Heart left ventricle (tissue), 16 donors: ENCODE data around the gene TMEM51. TPM values are rescaled to one million over a fixed set of nuclear protein-coding genes. Genes with fewer than 3 reads are reported as not detected.
A peak's percentile ranks its signal among the peaks of the same experiment; 100 is the strongest.

Experiments
- ATAC-seq, 4 donors: fragments of 200-7000 bp; cut with Tn5 transposase; one replicate each; pipeline ENCODE4 v1.9.1; 2020 to 2022; ENCODE audit warnings: moderate library complexity in 4 of 4, mild to moderate bottlenecking in 3 of 4, moderate number of reproducible peaks in 1 of 4
- DNase-seq, 5 donors: peaks; one replicate each; pipeline ENCODE4 v3.0.0-alpha.2; 2020
- H3K27ac ChIP-seq, 12 donors: fragments of 200-600 bp; sonication (generic) in 4 of 12; one replicate each; pipeline versions ENCODE4 v1.5.0 to v1.8.0; 2016 to 2022; ENCODE audit warnings: mild to moderate bottlenecking in 2 of 12
- H3K27me3 ChIP-seq, 9 donors: fragments of 200-600 bp; sonication (generic) in 2 of 9; one replicate each; pipeline versions ENCODE4 v1.5.1 to v1.8.0; 2016 to 2022; ENCODE audit warnings: mild to moderate bottlenecking in 3 of 9
- H3K36me3 ChIP-seq, 9 donors: fragments of 200-600 bp; sonication (generic) in 2 of 9; one replicate each; pipeline versions ENCODE4 v1.5.0 to v1.8.0; 2018 to 2022; ENCODE audit warnings: mild to moderate bottlenecking in 2 of 9
- H3K4me1 ChIP-seq, 12 donors: fragments of 200-600 bp; sonication (generic) in 4 of 12; one replicate each; pipeline versions ENCODE4 v1.5.0 to v1.8.0; 2016 to 2022; ENCODE audit warnings: mild to moderate bottlenecking in 3 of 12
- H3K4me3 ChIP-seq, 12 donors: fragments of 200-600 bp; sonication (generic) in 4 of 12; one replicate each; pipeline versions ENCODE4 v1.5.0 to v1.8.0; 2017 to 2022; ENCODE audit warnings: mild to moderate bottlenecking in 9 of 12, moderate library complexity in 4 of 12
- H3K9me3 ChIP-seq, 12 donors: fragments of 200-600 bp; sonication (generic) in 4 of 12; one replicate each; pipeline versions ENCODE4 v1.5.0 to v1.8.0; 2016 to 2022; ENCODE audit warnings: mild to moderate bottlenecking in 1 of 12
- POLR2A ChIP-seq, 2 donors: fragments of 450-650 bp; IDR thresholded peaks; one replicate each; pipeline ENCODE4 v1.6.1; 2017; ENCODE audit warnings: antibody characterized with exemption in 2 of 2, mild to moderate bottlenecking in 2 of 2, moderate library complexity in 2 of 2
- WGBS, 4 donors: extraction: QIAGEN DNeasy Blood & Tissue Kit in 2 of 4; methylation state at CpG; one replicate each; pipeline versions ENCODE4 v1.1.5 to v1.1.7; 2013 to 2018; 5-methylcytosine and 5-hydroxymethylcytosine counted together
- intact Hi-C, 10 donors: fragments of 100-400 bp; cut with DNase I; formaldehyde crosslinking; loops; one replicate each; pipeline versions ENCODE4 v1.11.1 to v1.14.2; 2022
- polyA plus RNA-seq, 2 donors: library from polyadenylated mRNA; stranded (reverse); fragments of 200-250 nt; gene quantifications; one replicate each; pipeline ENCODE4 v1.2.3, GENCODE V29; 2013
- total RNA-seq, 9 donors: library from RNA; depleted of rRNA in 2 of 9; stranded (reverse); fragments of >200 nt in 2 of 9; fragmentation: NEBNext Ultra II Directional in 3 of 9; extraction: Animal tissue kit (Norgen Biotek cat#: 25700) in 3 of 9; gene quantifications; one replicate each; pipeline versions ENCODE4 v1.1.0 to v1.2.4, GENCODE V29; 2016 to 2023
- TF ChIP-seq, protein P1 (sequence below), 12 donors: fragments of 200-600 bp; sonication (generic) in 4 of 12; IDR thresholded peaks; one replicate each; pipeline versions ENCODE4 v1.5.0 to v1.8.0; 2018 to 2022; ENCODE audit warnings: antibody characterized with exemption in 12 of 12, mild to moderate bottlenecking in 5 of 12
- donor health status: ischemic (EF 13 %, LVEDD 7.1; RV severe dilation, severe dysfunction).
- donor health status: healthy with polysubstance abuse.
- donor health status: DM: no; HTN: yes; CAD: no.
- donor health status: DM: no; HTN: no; CAD: no.
- donor health status: ischemic (EF 25% LVEDD 6.9; RV normal size, moderate dysfunction).
- donor health status: ischemic (EF 25% LVEDD 5.7; RV mildly dilated, moderate dysfunction).
- donor health status: healthy.
- donor health status: DM: yes; HTN: yes; CAD: no.
- donor health status: ischemic (EF 35%, LVEDD 5.7; RV mildly dilated, moderate dysfunction).
- donor health status: nonischemic (EF 11% LVEDD 7.7; RV severe dilation, severe dysfunction).
- donor health status: DM: yes; HTN: yes; CAD: no.
- donor health status: PGD.
- donor health status: ischemic (EF 29% LVEDD 5.4; RV normal size, mild dysfunction).
- donor health status: nonischemic (EF 23%, LVEDD 6.1; RV moderate dilation, normal function).

TMEM51 gene
- total and polyA plus RNA-seq, 11 donors: 2.0 to 9.5 (median 3.8) TPM

DNA sequence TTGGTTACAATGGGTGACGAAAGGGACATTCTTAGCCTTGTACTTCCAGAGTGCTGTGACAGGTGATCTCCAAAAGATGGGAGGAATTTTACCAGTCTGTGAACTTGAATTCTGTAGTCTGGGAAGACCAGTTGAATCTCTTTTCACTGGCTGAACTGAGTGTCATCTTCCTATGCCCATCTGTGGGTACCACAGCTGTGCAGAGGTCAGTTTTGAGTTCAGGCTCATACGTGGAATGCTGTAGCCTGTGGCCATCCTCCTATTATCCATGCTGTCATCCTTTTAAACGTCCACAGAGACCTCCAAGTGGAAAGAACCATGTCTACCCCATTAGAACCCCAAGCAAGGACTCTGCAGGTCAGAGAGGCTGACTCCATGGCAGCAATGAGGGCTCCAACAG lies 32.1 kb downstream of the TMEM51 start:
- 42 to 92% (median 62%) methylated on average over 3 of the region's 3 CpGs for WGBS, 4 donors
- H3K4me3 ChIP-seq: no peak overlapping the region
- no peaks in the 10 kb centered on the region for H3K36me3 ChIP-seq
- ATAC-seq: no peak
- H3K4me1 ChIP-seq: peaks cover 0 to 18% (median 8%) of the 10 kb centered on the region in 12 donors
- no peaks in the 10 kb centered on the region for H3K27me3 ChIP-seq
- no peak for DNase-seq
- intact Hi-C loops: no loop called here
- no peak overlapping the region for H3K27ac ChIP-seq
- no peak for TF ChIP-seq POLR2A (IDR thresholded peaks at IDR 0.05)
- TF ChIP-seq, protein P1, sequence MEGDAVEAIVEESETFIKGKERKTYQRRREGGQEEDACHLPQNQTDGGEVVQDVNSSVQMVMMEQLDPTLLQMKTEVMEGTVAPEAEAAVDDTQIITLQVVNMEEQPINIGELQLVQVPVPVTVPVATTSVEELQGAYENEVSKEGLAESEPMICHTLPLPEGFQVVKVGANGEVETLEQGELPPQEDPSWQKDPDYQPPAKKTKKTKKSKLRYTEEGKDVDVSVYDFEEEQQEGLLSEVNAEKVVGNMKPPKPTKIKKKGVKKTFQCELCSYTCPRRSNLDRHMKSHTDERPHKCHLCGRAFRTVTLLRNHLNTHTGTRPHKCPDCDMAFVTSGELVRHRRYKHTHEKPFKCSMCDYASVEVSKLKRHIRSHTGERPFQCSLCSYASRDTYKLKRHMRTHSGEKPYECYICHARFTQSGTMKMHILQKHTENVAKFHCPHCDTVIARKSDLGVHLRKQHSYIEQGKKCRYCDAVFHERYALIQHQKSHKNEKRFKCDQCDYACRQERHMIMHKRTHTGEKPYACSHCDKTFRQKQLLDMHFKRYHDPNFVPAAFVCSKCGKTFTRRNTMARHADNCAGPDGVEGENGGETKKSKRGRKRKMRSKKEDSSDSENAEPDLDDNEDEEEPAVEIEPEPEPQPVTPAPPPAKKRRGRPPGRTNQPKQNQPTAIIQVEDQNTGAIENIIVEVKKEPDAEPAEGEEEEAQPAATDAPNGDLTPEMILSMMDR (IDR thresholded peaks at IDR 0.05): no peak
- H3K9me3 ChIP-seq: no peaks in the 10 kb centered on the region

DNA sequence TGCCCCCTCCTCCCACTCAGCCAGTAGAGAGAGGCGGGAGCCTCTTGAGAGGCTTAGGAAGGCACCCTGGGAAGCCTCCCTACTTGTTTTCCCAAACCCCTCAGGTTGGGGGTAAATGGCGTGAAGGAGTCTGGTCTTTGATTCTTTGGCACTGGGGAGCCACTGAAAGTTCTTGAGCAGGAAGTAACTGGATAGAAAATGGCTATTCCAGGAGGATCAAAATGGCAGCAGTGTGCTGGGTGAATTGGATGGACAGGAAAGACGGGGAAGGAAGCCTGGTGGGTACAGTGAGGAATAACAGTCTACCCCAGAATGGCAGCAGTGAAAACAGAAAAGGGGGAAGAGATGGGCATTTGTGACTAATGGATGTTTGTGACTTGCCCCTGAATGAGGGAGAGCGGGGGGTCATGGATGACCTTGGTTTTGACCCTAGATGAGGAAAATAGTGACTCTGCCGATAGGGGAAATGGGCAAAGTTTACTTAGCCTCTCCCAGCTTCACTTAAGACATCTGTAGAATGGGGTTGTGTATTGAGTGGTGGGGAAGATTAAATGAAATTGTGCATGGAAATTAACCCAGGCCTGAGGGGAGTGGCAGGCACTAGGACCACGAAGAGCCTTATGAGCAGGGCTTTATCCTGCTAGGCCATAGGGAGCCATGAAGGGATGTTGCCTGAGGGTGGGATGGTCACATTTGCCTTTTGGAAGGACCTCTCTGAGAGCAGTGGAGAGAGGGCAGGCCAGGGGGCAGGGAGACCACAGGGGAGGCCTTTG lies 32.7 kb downstream of the TMEM51 start:
- Histone ChIP-seq H3K27me3 (no peaks in the 10 kb centered on the region), H3K9me3 (no peaks in the 10 kb centered on the region), H3K36me3 (no peaks in the 10 kb centered on the region), H3K4me1 (peaks cover 0 to 18% (median 8%) of the 10 kb centered on the region in 12 donors), H3K27ac (no peak overlapping the region), H3K4me3 (no peak overlapping the region)
- DNase-seq: no peak
- ATAC-seq: no peak
- intact Hi-C loops: no loop called here
- TF ChIP-seq, protein P1 (IDR thresholded peaks at IDR 0.05): no peak
- TF ChIP-seq POLR2A (IDR thresholded peaks at IDR 0.05): no peak
- WGBS, 4 donors: 79 to 97% (median 81%) methylated on average over 6 of the region's 6 CpGs

DNA sequence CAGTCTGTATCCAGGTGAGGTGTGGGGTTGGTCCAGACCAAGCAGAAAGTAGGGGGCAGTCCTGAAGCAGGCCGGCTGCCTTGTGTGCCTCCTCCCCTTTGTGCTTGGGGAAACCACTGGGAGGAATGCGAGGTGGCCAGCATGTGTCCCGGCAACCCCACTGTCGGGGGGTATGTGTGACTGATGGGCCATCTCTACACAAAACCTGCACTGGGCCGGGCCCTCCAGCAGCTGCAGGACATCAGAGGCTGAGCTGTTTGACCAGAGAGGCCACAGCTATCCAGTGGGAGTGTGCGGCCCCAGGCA lies 33.3 kb downstream of the TMEM51 start:
- DNase-seq (no peak), ATAC-seq (no peak)
- Histone ChIP-seq H3K27me3 (no peaks in the 10 kb centered on the region), H3K4me1 (peaks cover 0 to 18% (median 8%) of the 10 kb centered on the region in 12 donors), H3K36me3 (no peaks in the 10 kb centered on the region), H3K9me3 (no peaks in the 10 kb centered on the region), H3K4me3 (no peak overlapping the region), H3K27ac (no peak overlapping the region)
- TF ChIP-seq, protein P1 (IDR thresholded peaks at IDR 0.05): no peak
- TF ChIP-seq POLR2A (IDR thresholded peaks at IDR 0.05): no peak
- intact Hi-C loops: no loop called here
- 50 to 78% (median 70%) methylated on average over 6 of the region's 6 CpGs for WGBS, 4 donors

DNA sequence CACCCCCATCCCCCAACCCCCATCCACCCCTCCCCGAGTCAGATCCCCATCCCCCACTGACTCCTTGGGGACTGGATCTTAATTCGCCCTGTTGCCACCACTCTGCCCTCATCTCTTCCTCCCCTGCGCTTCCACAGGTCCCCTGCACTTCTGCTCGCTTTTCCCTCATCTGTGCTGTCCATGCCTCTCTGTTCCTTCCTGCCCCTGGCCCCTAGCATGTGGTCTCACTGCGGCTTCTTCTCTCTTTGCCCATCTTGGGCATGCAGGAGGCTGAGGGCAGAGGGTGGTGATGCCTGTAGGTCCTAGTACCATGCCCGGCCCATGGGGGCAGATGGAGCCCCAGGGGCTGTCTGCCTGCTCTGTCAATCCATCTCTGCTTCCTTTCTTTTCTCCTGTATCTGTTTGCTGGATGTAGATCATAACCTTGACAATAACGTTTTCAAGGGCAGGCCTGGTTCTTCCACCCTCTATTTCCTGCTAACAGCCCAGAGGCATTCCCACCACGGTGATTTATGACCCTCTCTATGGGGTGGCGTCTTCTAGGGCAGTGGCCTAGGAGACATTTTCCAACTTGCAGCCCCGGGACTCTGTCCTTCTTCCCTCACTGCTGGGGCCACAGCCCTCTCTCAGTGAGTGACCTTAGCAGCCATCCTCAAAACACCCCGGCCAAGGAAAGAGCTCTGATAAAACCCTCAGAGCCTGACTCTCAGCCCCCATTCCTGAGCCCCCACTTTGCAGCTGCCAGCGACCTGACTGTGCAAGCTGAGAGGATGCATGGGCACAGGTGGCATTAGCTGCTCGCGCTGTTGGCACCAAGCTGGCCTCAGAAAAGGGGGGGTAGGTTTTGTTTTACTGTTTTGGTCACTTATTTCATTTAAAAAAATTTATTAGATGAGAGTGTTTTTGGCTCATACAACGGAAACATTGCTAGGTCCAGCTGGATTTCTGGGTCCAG lies 33.9 kb downstream of the TMEM51 start:
- intact Hi-C loops: no loop called here
- 71 to 76% (median 72%) methylated on average over 15 of the region's 15 CpGs for WGBS, 4 donors
- Histone ChIP-seq H3K4me1 (peaks cover 0 to 18% (median 8%) of the 10 kb centered on the region in 12 donors), H3K4me3 (no peak overlapping the region), H3K9me3 (no peaks in the 10 kb centered on the region), H3K27me3 (no peaks in the 10 kb centered on the region), H3K27ac (peak overlapping the region in 2 of 12 donors; percentile 38 to 42), H3K36me3 (no peaks in the 10 kb centered on the region)
- ATAC-seq (no peak), DNase-seq (no peak)
- TF ChIP-seq POLR2A (IDR thresholded peaks at IDR 0.05): no peak
- TF ChIP-seq, protein P1 (IDR thresholded peaks at IDR 0.05): no peak
